Activated naive CD8-positive, alpha-beta T cell treated with anti-CD3 and anti-CD28 coated beads, Interleukin-2, amount 50 U/mL, for 24 hours (primary cell): Measurements from ENCODE around the gene MFSD11.
"Not testable (repeated sequence)": the region's sequence is repeated elsewhere in the genome, so short reads cannot be mapped to it uniquely, and the experiment has no call there.

Source experiments
- ATAC-seq: fragments of 150-1000 bp; cut with Tn5 transposase; one replicate; pipeline ENCODE4 v1.10.0; 2021
- DNase-seq: peaks from one replicate; pipeline ENCODE4 v3.0.0; 2021
- H3K27ac Mint-ChIP-seq: one replicate; pipeline ENCODE4 v1.8.0; 2021; ENCODE audit warnings: mild to moderate bottlenecking, mixed read lengths
- H3K27me3 Mint-ChIP-seq: one replicate; pipeline ENCODE4 v1.8.0; 2021; ENCODE audit warnings: mixed read lengths
- H3K36me3 Mint-ChIP-seq: one replicate; pipeline ENCODE4 v1.8.0; 2021; ENCODE audit warnings: low read depth, mixed read lengths
- H3K4me1 Mint-ChIP-seq: one replicate; pipeline ENCODE4 v1.8.0; 2021; ENCODE audit warnings: mixed read lengths
- H3K4me3 Mint-ChIP-seq: one replicate; pipeline ENCODE4 v1.8.0; 2021; ENCODE audit warnings: mild to moderate bottlenecking, moderate library complexity, mixed read lengths
- H3K9me3 Mint-ChIP-seq: one replicate; pipeline ENCODE4 v1.8.0; 2021; ENCODE audit warnings: mixed read lengths

MFSD11 gene

GRCh38 chr17:76811834-76812233 is 73.9 kb downstream of the MFSD11 start:
- ATAC-seq = no peak
- H3K27ac Mint-ChIP-seq = no peak overlapping the region

GRCh38 chr17:76812263-76812662 is 74.3 kb downstream of the MFSD11 start:
- Mint-ChIP-seq H3K9me3 (no peaks in the 10 kb centered on the region), H3K4me1 (peaks cover 7% of the 10 kb centered on the region), H3K4me3 (no peak overlapping the region), H3K27me3 (peaks cover 2% of the 10 kb centered on the region), H3K36me3 (no peaks in the 10 kb centered on the region), H3K27ac (no peak overlapping the region)
- no peak for ATAC-seq
- DNase-seq = no peak

More at GRCh38 chr17:76811834-76812233, 73.9 kb downstream of the MFSD11 start:
- peaks cover 6% of the 10 kb centered on the region for H3K4me1 Mint-ChIP-seq
- no peaks in the 10 kb centered on the region for H3K36me3 Mint-ChIP-seq
- H3K27me3 Mint-ChIP-seq = peaks cover 2% of the 10 kb centered on the region
- DNase-seq = no peak
- H3K4me3 Mint-ChIP-seq = no peak overlapping the region
- H3K9me3 Mint-ChIP-seq = no peaks in the 10 kb centered on the region

GRCh38 chr17:76812968-76813367 is 75.0 kb downstream of the MFSD11 start:
- no peak for ATAC-seq
- Mint-ChIP-seq H3K9me3 (no peaks in the 10 kb centered on the region), H3K27me3 (peaks cover 2% of the 10 kb centered on the region), H3K36me3 (no peaks in the 10 kb centered on the region), H3K4me1 (peaks cover 7% of the 10 kb centered on the region), H3K4me3 (no peak overlapping the region), H3K27ac (no peak overlapping the region)
- no peak for DNase-seq

- not testable (repeated sequence) for H3K9me3 Mint-ChIP-seq, DNase-seq, H3K4me3 Mint-ChIP-seq, ATAC-seq, H3K27me3 Mint-ChIP-seq, H3K27ac Mint-ChIP-seq, H3K4me1 Mint-ChIP-seq, H3K36me3 Mint-ChIP-seq
Observed at GRCh38 chr17:76815907-76816589, 78.1 kb downstream of the MFSD11 start.

GRCh38 chr17:76816590-76817135 is 78.7 kb downstream of the MFSD11 start:
- H3K27ac Mint-ChIP-seq = no peak overlapping the region
- peaks cover 7% of the 10 kb centered on the region for H3K4me1 Mint-ChIP-seq
- H3K9me3 Mint-ChIP-seq = no peaks in the 10 kb centered on the region
- DNase-seq (peak; percentile 52), ATAC-seq (peak; percentile 69)
- H3K36me3 Mint-ChIP-seq = no peaks in the 10 kb centered on the region
- no peak overlapping the region for H3K4me3 Mint-ChIP-seq
- H3K27me3 Mint-ChIP-seq = peaks cover 2% of the 10 kb centered on the region

GRCh38 chr17:76820039-76820438 is 82.1 kb downstream of the MFSD11 start:
- peaks cover 7% of the 10 kb centered on the region for H3K4me1 Mint-ChIP-seq
- H3K27ac Mint-ChIP-seq = no peak overlapping the region
- no peaks in the 10 kb centered on the region for H3K36me3 Mint-ChIP-seq
- ATAC-seq (peak; percentile 15), DNase-seq (no peak)
- no peak overlapping the region for H3K4me3 Mint-ChIP-seq
- H3K27me3 Mint-ChIP-seq = peaks cover 2% of the 10 kb centered on the region
- no peaks in the 10 kb centered on the region for H3K9me3 Mint-ChIP-seq

DNA sequence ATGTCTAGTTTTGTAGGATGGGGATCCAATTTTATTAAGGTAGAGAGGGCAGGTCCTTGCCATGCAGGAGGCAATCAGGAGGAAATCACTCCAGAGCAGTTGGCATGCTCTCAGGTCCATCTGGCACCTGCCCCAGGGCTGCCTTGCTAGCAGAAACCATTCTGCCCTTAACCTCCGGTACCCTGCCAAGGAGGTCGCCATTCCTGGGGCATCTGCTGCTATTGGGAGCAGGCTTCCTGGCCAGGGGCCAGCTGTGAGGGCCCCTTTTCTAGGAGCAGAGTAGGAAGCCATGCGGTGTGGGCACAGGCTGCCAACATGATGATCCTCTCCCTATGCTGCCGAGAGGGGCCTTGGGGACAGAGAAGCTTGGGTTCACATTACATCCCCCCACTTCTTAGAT is 82.6 kb downstream of the MFSD11 start:
- no peaks in the 10 kb centered on the region for H3K9me3 Mint-ChIP-seq
- no peak overlapping the region for H3K27ac Mint-ChIP-seq
- DNase-seq = no peak
- H3K27me3 Mint-ChIP-seq = peaks cover 2% of the 10 kb centered on the region
- H3K4me3 Mint-ChIP-seq = no peak overlapping the region
- H3K36me3 Mint-ChIP-seq = no peaks in the 10 kb centered on the region
- ATAC-seq = no peak
- H3K4me1 Mint-ChIP-seq = peaks cover 7% of the 10 kb centered on the region

- H3K27ac Mint-ChIP-seq = no peak overlapping the region
- peaks cover 9% of the 10 kb centered on the region for H3K4me1 Mint-ChIP-seq
- no peak overlapping the region for H3K4me3 Mint-ChIP-seq
- H3K27me3 Mint-ChIP-seq = no peaks in the 10 kb centered on the region
- DNase-seq = no peak
- no peak for ATAC-seq
- no peaks in the 10 kb centered on the region for H3K36me3 Mint-ChIP-seq
- no peaks in the 10 kb centered on the region for H3K9me3 Mint-ChIP-seq
Observed at GRCh38 chr17:76822184-76822778, 84.4 kb downstream of the MFSD11 start.

- Mint-ChIP-seq H3K27me3 (no peaks in the 10 kb centered on the region), H3K36me3 (no peaks in the 10 kb centered on the region), H3K4me1 (peaks cover 11% of the 10 kb centered on the region), H3K27ac (no peak overlapping the region), H3K4me3 (no peak overlapping the region), H3K9me3 (no peaks in the 10 kb centered on the region)
- DNase-seq (no peak), ATAC-seq (no peak)
Observed at GRCh38 chr17:76824093-76824492, 86.2 kb downstream of the MFSD11 start.

- H3K9me3 Mint-ChIP-seq = no peaks in the 10 kb centered on the region
- no peaks in the 10 kb centered on the region for H3K27me3 Mint-ChIP-seq
- H3K27ac Mint-ChIP-seq = no peak overlapping the region
- H3K4me3 Mint-ChIP-seq = no peak overlapping the region
- peaks cover 11% of the 10 kb centered on the region for H3K4me1 Mint-ChIP-seq
- peak; percentile 15 for DNase-seq
- H3K36me3 Mint-ChIP-seq = no peaks in the 10 kb centered on the region
- no peak for ATAC-seq
Observed at GRCh38 chr17:76826330-76827068, 88.6 kb downstream of the MFSD11 start.

GRCh38 chr17:76827736-76828135 is 89.8 kb downstream of the MFSD11 start:
- Mint-ChIP-seq H3K4me1 (peaks cover 11% of the 10 kb centered on the region), H3K4me3 (no peak overlapping the region), H3K27ac (no peak overlapping the region), H3K27me3 (no peaks in the 10 kb centered on the region), H3K9me3 (no peaks in the 10 kb centered on the region), H3K36me3 (no peaks in the 10 kb centered on the region)
- DNase-seq (no peak), ATAC-seq (no peak)
